ENCODE results near the gene OR10C1. TPM values are rescaled to one million over a fixed set of nuclear protein-coding genes. Genes with fewer than 3 reads are reported as not detected.
"Not testable (repeated sequence)": the region's sequence is repeated elsewhere in the genome, so short reads cannot be mapped to it uniquely, and the experiment has no call there.

The OR10C1 gene
- polyA plus RNA-seq, 1 experiment, result not detected

DNA sequence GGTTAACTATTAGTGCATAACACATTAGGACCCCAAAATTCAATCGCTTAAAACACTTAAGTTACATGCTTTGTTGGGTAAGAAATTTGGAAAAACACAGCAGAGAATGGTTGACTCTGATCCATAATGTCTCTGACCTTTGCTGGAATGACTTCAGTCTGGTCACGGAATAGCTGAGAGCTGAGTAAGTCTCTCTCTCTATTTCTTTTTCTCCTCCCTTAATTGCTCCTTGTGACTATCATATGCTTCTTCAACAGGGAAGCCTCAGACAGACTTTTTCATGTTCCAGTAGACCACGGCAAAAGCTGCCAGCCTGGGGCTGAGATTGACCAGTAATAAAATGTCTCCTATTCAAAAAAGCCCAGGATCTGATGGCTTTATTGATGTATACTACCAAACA lies 19.6 kb upstream of the OR10C1 start:
- Histone ChIP-seq H3K27ac (ENCODE audit: low read depth, low read length) (no peak overlapping the region), H3K9me3 (ENCODE audit: control insufficient read depth, insufficient read depth, low read length) (no peaks in the 10 kb centered on the region; the same call in 1 of the 2 replicates), H3K27me3 (ENCODE audit: control insufficient read depth, insufficient read depth, low read length) (no peaks in the 10 kb centered on the region), H3K4me3 (ENCODE audit: low read depth, low read length) (no peak overlapping the region)
- ChIA-PET POLR2A (no interaction called here), CTCF (no interaction called here)
- no peak for TF ChIP-seq CTCF (IDR thresholded peaks at IDR 0.05; ENCODE audit: low read depth, low read length)
- DNase-seq (ENCODE audit: low read depth, low spot score), result no peak

DNA sequence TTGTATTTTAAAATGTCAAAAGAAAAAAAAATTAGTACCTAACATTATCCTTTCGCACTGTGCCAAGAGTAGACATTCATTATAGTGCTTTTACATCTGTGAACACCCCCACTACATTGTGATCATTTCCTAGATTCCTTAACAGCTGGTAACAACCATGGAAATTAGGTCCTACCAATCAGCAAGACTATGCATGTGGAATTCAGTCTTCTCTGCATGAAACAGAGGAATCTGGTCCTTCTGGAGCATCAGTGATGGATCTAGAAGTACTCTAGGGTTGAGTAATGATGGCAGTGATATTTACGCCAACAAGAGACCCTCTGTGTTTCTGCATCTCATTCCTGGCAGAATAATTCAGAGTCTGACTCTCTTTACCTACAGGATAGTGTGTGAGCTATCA lies 14.9 kb upstream of the OR10C1 start:
- CTCF ChIA-PET, result no interaction called here

GRCh38 chr6:29424575-29424974 lies 14.5 kb upstream of the OR10C1 start:
- POLR2A ChIA-PET, result no interaction called here
- DNase-seq (ENCODE audit: low read depth, low spot score), result no peak
- Histone ChIP-seq H3K4me3 (ENCODE audit: low read depth, low read length) (no peak overlapping the region), H3K9me3 (ENCODE audit: control insufficient read depth, insufficient read depth, low read length) (peaks cover 5% of the 10 kb centered on the region; the same call in 1 of the 2 replicates), H3K27me3 (ENCODE audit: control insufficient read depth, insufficient read depth, low read length) (no peaks in the 10 kb centered on the region), H3K27ac (ENCODE audit: low read depth, low read length) (no peak overlapping the region)
- CTCF ChIA-PET, result no interaction called here
- no peak for TF ChIP-seq CTCF (IDR thresholded peaks at IDR 0.05; ENCODE audit: low read depth, low read length)

More for the DNA sequence above, 14.9 kb upstream of the OR10C1 start:
- POLR2A ChIA-PET, result no interaction called here
- DNase-seq (ENCODE audit: low read depth, low spot score), result no peak
- TF ChIP-seq CTCF (IDR thresholded peaks at IDR 0.05; ENCODE audit: low read depth, low read length), result no peak
- Histone ChIP-seq H3K9me3 (ENCODE audit: control insufficient read depth, insufficient read depth, low read length) (peaks cover 5% of the 10 kb centered on the region; the same call in 1 of the 2 replicates), H3K27ac (ENCODE audit: low read depth, low read length) (no peak overlapping the region), H3K4me3 (ENCODE audit: low read depth, low read length) (no peak overlapping the region), H3K27me3 (ENCODE audit: control insufficient read depth, insufficient read depth, low read length) (no peaks in the 10 kb centered on the region)

DNA sequence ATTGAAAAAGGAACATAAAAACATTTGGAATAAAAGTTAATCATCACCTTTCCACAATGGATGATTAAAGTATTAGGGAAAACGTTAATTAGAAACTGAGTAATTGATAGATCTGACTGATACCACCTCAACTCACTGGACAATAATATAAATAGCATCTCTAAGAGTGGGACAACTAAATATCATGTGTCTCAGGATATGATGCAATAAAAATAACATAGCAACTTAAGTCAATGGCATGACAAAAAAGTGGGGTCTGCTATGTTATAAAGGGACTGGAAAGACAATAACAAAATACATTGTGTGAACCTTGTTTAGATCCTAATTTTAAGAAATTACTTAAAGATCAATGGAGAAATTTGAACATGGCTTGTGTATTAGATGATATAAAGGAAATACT lies 14.0 kb upstream of the OR10C1 start:
- no peak for TF ChIP-seq CTCF (IDR thresholded peaks at IDR 0.05; ENCODE audit: low read depth, low read length)
- peaks cover 5% of the 10 kb centered on the region; the same call in 1 of the 2 replicates for H3K9me3 ChIP-seq (ENCODE audit: control insufficient read depth, insufficient read depth, low read length)
- H3K27me3 ChIP-seq (ENCODE audit: control insufficient read depth, insufficient read depth, low read length), result no peaks in the 10 kb centered on the region
- POLR2A ChIA-PET, result no interaction called here
- no peak overlapping the region for H3K27ac ChIP-seq (ENCODE audit: low read depth, low read length)
- no peak overlapping the region for H3K4me3 ChIP-seq (ENCODE audit: low read depth, low read length)
- CTCF ChIA-PET, result no interaction called here
- DNase-seq (ENCODE audit: low read depth, low spot score), result no peak

GRCh38 chr6:29426654-29427053 lies 12.5 kb upstream of the OR10C1 start:
- peaks cover 5% of the 10 kb centered on the region; the same call in 1 of the 2 replicates for H3K9me3 ChIP-seq (ENCODE audit: control insufficient read depth, insufficient read depth, low read length)
- H3K27me3 ChIP-seq (ENCODE audit: control insufficient read depth, insufficient read depth, low read length), result no peaks in the 10 kb centered on the region
- ChIA-PET POLR2A (no interaction called here), CTCF (no interaction called here)
- H3K4me3 ChIP-seq (ENCODE audit: low read depth, low read length), result no peak overlapping the region
- no peak for TF ChIP-seq CTCF (IDR thresholded peaks at IDR 0.05; ENCODE audit: low read depth, low read length)
- no peak for DNase-seq (ENCODE audit: low read depth, low spot score)
- no peak overlapping the region for H3K27ac ChIP-seq (ENCODE audit: low read depth, low read length)

DNA sequence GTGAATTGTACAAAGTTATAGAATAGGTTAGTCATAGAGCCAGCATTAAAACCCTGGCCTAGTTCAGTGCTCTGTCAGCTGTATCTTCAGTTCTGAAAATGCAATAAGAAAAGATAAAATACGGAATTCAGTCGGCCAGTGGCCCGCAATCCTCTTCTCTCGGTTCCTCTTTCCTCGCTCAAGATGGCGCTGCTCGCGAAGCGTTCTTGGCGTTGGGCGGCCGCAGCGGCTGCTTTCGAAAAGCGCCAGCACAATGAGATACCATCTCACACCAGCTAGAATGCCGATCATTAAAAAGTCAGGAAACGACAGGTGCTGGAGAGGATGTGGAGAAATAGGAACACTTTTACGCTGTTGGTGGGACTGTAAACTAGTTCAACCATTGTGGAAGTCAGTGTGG lies 2.4 kb upstream of the OR10C1 start:
- DNase-seq (ENCODE audit: low read depth, low spot score); CTCF ChIA-PET; H3K9me3 ChIP-seq (ENCODE audit: control insufficient read depth, insufficient read depth, low read length); POLR2A ChIA-PET; H3K4me3 ChIP-seq (ENCODE audit: low read depth, low read length); H3K27me3 ChIP-seq (ENCODE audit: control insufficient read depth, insufficient read depth, low read length); H3K27ac ChIP-seq (ENCODE audit: low read depth, low read length): not testable (repeated sequence)
